Body of pancreas (tissue), 4 donors: ENCODE results near the gene BMP6. TPM values are rescaled to one million over a fixed set of nuclear protein-coding genes. Genes with fewer than 3 reads are reported as not detected.

Experiments used
- ATAC-seq: fragments of 150-250 bp; one replicate; pipeline ENCODE4 v1.9.1; 2016
- DNase-seq, 4 donors: peaks; one replicate each; pipeline ENCODE4 v3.0.0-alpha.2; 2019
- H3K27ac ChIP-seq, 4 donors: fragments of 200-600 bp; sonication (generic); 1 replicate in 3 of 4; 2 replicates in 1 of 4; pipeline versions ENCODE4 v1.5.1 to v1.6.1; 2016 to 2019; ENCODE audit warnings: mild to moderate bottlenecking in 1 of 4, mixed read lengths in 1 of 4, moderate library complexity in 1 of 4
- H3K27me3 ChIP-seq, 2 donors: fragments of 200-600 bp; sonication (generic); one replicate each; pipeline ENCODE4 v1.6.0; 2016; ENCODE audit warnings: mild to moderate bottlenecking in 1 of 2
- H3K36me3 ChIP-seq, 2 donors: fragments of 200-600 bp; sonication (generic); replicated peaks in 1 of 2; 2 replicates each; pipeline ENCODE4 v1.5.1; 2016; ENCODE audit warnings: low read depth in 2 of 2; ENCODE audit not compliant: insufficient read depth in 1 of 2
- H3K4me1 ChIP-seq: fragments of 200-600 bp; sonication (generic); one replicate; pipeline ENCODE4 v1.6.0; 2016
- H3K4me3 ChIP-seq, 2 donors: fragments of 200-600 bp; sonication (generic); 1 replicate in 1 of 2; 2 replicates in 1 of 2; pipeline ENCODE4 v1.5.1; 2016 to 2019
- H3K9me3 ChIP-seq, 3 donors: fragments of 200-600 bp; sonication (generic); 1 replicate in 2 of 3; 2 replicates in 1 of 3; pipeline ENCODE4 v1.5.1; 2016
- CTCF ChIP-seq, 7 experiments: fragments of 450-650 bp in 4 of 7; fragments of 200-600 bp in 3 of 7; sonication (generic) in 3 of 7; IDR thresholded peaks; one replicate each; pipeline ENCODE4 v1.5.1; 2016 to 2019; ENCODE audit warnings: antibody characterized with exemption in 7 of 7
- POLR2A ChIP-seq, 3 donors: fragments of 450-650 bp; IDR thresholded peaks; one replicate each; pipeline ENCODE4 v1.6.1; 2016; ENCODE audit warnings: antibody characterized with exemption in 3 of 3, mild to moderate bottlenecking in 2 of 3
- WGBS, 2 donors: methylation state at CpG; one replicate each; pipeline ENCODE4 v1.1.5; 2017; 5-methylcytosine and 5-hydroxymethylcytosine counted together
- intact Hi-C: fragments of 100-400 bp; cut with DNase I; formaldehyde crosslinking; loops from one replicate; pipeline ENCODE4 v1.15.1; 2023
- total RNA-seq, 2 donors: library from RNA; depleted of rRNA; stranded (reverse); fragments of >200 nt; gene quantifications; one replicate each; pipeline ENCODE4 v1.1.0, GENCODE V29; 2016

The BMP6 gene
- total RNA-seq, 2 donors from 2014 or later, result 1.6 to 1.8 TPM

GRCh38 chr6:7848229-7848628 lies 122.3 kb downstream of the BMP6 start:
- Histone ChIP-seq H3K9me3 (peaks cover 0 to 5% (median 0%) of the 10 kb centered on the region in 3 donors), H3K4me3 (no peak overlapping the region), H3K4me1 (no peaks in the 10 kb centered on the region), H3K27ac (no peak overlapping the region), H3K27me3 (no peaks in the 10 kb centered on the region), H3K36me3 (no peaks in the 10 kb centered on the region)
- DNase-seq (no peak), ATAC-seq (no peak)
- TF ChIP-seq CTCF (IDR thresholded peaks at IDR 0.05) (no peak), POLR2A (IDR thresholded peaks at IDR 0.05) (no peak)
- intact Hi-C loops, result no loop called here
- WGBS, 2 donors, result 58 to 86% methylated on average over 4 of the region's 4 CpGs

- Histone ChIP-seq H3K27ac (no peak overlapping the region), H3K4me3 (no peak overlapping the region), H3K4me1 (no peaks in the 10 kb centered on the region), H3K9me3 (peaks cover 0 to 5% (median 0%) of the 10 kb centered on the region in 3 donors), H3K36me3 (no peaks in the 10 kb centered on the region), H3K27me3 (no peaks in the 10 kb centered on the region)
- DNase-seq (no peak), ATAC-seq (no peak)
- TF ChIP-seq POLR2A (IDR thresholded peaks at IDR 0.05) (no peak), CTCF (IDR thresholded peaks at IDR 0.05) (no peak)
- intact Hi-C loops, result no loop called here
Measured at GRCh38 chr6:7851780-7852179, 125.9 kb downstream of the BMP6 start.

DNA sequence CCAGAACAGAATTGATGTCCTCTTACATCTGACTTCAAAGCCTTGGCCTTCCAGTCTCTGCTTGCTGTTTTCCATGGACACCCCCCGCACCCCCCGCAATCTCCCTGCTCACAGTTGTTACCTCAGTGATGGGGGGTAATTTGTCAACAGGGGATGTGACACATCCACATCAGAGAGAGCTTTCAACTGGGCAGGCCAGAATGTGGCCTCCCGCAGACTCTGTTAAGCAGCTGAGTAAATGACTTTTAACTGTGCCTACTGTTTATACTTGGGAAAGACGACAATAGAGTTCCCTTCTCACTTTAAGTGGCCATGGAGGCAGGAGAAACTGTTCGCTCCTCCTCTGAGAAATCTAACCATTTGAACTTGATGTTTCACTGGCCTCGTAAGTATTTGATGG lies 133.7 kb downstream of the BMP6 start:
- Histone ChIP-seq H3K4me3 (no peak overlapping the region), H3K27ac (no peak overlapping the region), H3K36me3 (no peaks in the 10 kb centered on the region), H3K4me1 (no peaks in the 10 kb centered on the region), H3K27me3 (no peaks in the 10 kb centered on the region), H3K9me3 (no peaks in the 10 kb centered on the region)
- ATAC-seq (no peak), DNase-seq (no peak)
- 48 to 54% methylated on average over 6 of the region's 6 CpGs for WGBS, 2 donors
- intact Hi-C loops, result no loop called here
- TF ChIP-seq POLR2A (IDR thresholded peaks at IDR 0.05) (no peak), CTCF (IDR thresholded peaks at IDR 0.05) (no peak)

GRCh38 chr6:7865781-7866180 lies 139.9 kb downstream of the BMP6 start:
- H3K36me3 ChIP-seq, result no peaks in the 10 kb centered on the region
- no peak overlapping the region for H3K4me3 ChIP-seq
- H3K9me3 ChIP-seq, result no peaks in the 10 kb centered on the region
- WGBS, 2 donors, result 58 to 61% methylated on average over 6 of the region's 6 CpGs
- H3K27ac ChIP-seq, result no peak overlapping the region
- no peaks in the 10 kb centered on the region for H3K27me3 ChIP-seq
- no peak for TF ChIP-seq POLR2A (IDR thresholded peaks at IDR 0.05)
- TF ChIP-seq CTCF (IDR thresholded peaks at IDR 0.05), result no peak
- DNase-seq (no peak), ATAC-seq (no peak)
- intact Hi-C loops, result no loop called here
- no peaks in the 10 kb centered on the region for H3K4me1 ChIP-seq

DNA sequence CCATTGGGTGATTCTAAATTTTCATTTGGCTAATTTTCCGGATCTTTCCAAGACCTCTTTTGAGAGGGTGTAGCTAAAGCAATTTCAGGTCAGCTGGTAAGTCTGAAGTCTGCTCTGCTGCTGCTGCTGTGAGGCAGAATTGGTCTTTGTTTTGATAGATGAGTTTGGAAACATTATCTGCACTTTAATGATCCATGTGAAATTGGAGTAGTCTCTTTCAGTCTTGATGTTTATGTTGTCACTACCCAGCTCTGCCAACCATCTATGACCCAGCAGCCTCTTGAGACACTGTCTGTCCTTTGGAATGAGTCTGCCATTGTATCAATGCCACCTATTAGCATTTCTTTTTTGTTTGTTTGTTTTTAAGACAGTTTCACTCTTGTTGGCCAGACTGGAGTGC lies 140.6 kb downstream of the BMP6 start:
- Histone ChIP-seq H3K4me3 (no peak overlapping the region), H3K4me1 (no peaks in the 10 kb centered on the region), H3K27ac (no peak overlapping the region), H3K36me3 (no peaks in the 10 kb centered on the region), H3K9me3 (no peaks in the 10 kb centered on the region), H3K27me3 (no peaks in the 10 kb centered on the region)
- whole genome bisulfite sequencing, 2 donors, result 88 to 90% methylated on average over 1 of the region's 1 CpG
- TF ChIP-seq CTCF (IDR thresholded peaks at IDR 0.05) (no peak), POLR2A (IDR thresholded peaks at IDR 0.05) (no peak)
- intact Hi-C loops, result no loop called here
- DNase-seq (no peak), ATAC-seq (no peak)
